Measurements from ENCODE around the gene SLC17A9.

Gene SLC17A9, protein sequence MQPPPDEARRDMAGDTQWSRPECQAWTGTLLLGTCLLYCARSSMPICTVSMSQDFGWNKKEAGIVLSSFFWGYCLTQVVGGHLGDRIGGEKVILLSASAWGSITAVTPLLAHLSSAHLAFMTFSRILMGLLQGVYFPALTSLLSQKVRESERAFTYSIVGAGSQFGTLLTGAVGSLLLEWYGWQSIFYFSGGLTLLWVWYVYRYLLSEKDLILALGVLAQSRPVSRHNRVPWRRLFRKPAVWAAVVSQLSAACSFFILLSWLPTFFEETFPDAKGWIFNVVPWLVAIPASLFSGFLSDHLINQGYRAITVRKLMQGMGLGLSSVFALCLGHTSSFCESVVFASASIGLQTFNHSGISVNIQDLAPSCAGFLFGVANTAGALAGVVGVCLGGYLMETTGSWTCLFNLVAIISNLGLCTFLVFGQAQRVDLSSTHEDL

DNA sequence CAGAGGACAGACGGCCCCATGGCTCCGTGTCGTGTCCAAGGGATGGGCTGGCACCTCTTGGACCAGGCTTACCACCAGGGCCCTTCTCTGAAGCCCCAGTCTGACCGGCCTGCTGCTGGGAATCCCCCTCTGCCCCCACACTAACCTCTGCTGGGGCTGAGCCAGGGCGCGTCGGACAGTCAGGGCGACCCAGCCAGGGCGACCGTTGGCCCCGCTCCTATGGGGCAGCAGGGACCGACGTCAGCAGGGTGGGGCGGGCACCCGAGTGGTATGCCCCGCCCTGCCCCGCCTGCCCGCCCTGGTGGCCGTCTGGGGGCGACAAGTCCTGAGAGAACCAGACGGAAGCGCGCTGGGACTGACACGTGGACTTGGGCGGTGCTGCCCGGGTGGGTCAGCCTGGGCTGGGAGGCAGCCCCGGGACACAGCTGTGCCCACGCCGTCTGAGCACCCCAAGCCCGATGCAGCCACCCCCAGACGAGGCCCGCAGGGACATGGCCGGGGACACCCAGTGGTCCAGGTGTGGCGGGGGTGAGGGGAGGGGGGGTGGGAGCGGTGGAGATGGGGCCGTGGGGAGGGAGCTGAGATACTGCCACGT lies at the start of gene SLC17A9:
SLC17A9 (plus strand) TSS at position 337 of the 595 bp plus-strand sequence; CDS start at position 459, 122 bp downstream.
- peak in 1 of 2 donors; percentile 41 for DNase-seq (ENCODE audit: low read depth in 2 of 2)

DNA sequence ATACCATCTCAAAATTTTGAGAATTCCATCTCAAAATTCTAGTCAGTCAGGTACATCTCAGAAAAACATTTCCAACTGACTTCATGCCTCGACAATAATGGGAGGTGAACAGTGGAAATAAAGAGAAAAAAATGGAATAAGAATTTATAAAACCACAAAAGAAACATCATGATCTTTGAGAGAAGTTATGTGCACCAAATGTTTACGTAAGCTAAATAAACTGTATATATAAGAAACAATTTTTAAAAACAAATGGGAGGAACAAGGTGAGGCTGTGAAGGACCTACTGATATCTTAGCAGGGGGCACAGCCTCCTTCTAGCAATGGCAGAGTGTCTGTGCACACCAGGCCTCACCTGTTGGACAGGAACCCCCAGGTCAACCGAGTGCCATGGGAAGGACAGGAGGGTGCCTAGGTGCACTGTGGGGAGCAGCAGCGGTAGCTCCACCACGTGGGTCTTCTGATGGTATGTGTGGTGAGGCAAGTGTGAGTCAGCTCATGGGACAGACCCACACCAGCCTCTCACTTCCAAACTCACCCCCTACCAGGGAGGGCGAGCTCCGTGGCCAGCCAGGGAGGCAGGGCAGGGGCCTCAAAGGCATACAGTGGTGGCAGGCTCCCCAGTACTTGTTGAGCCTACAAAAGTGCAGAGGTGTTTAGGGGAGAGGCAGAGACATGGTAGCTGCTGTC lies 49.4 kb upstream of the SLC17A9 start:
- DNase-seq (ENCODE audit: low read depth in 2 of 2): no peak

DNA sequence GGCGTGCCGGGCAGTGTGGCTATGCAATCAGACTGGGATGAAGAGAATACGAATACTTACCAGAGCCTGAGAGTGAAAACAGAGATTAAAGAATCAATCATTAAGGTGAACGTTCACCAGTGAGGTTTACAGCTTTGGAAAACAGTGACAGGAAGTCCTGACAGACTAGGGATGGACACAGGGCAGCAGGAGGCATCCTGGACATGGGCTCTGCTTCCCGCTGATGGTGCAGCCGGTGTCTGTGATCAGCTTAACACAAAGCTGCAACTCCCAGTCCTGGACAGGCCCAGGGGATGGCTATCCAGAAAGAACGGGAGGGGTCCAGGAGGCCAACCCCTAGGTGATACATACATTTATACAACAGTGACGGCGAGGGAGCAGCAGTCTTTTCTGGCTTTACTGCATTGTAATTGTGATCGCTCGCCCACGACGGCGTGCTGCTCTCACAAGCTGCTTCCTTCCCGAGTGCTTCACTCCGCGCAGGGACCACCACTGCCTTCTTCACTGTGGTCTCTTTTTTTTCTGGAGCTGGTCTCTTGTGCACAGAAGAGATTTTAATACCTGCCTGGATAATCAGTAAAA lies 46.9 kb upstream of the SLC17A9 start:
- no peak for DNase-seq (ENCODE audit: low read depth in 2 of 2)

DNA sequence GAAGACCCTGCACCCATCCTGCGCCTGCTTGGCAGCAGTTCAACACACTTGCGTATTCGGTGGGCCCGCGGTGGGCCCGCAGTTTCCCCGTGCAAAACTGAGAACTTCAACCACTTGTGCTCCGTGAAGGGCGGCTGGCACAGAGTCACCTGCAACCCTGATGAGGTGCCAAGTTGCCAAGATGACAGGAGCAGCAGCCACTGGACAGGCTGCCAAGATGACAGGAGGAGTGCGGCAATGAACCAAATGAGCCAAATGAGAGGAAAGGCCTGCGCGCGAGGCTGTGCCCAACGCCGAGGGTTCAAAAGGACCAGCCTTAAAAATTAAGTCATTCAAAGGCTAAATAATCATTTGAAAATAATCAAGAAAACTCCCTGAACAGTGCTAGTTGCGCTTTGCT lies 46.3 kb upstream of the SLC17A9 start:
- no peak for DNase-seq (ENCODE audit: low read depth in 2 of 2)

DNA sequence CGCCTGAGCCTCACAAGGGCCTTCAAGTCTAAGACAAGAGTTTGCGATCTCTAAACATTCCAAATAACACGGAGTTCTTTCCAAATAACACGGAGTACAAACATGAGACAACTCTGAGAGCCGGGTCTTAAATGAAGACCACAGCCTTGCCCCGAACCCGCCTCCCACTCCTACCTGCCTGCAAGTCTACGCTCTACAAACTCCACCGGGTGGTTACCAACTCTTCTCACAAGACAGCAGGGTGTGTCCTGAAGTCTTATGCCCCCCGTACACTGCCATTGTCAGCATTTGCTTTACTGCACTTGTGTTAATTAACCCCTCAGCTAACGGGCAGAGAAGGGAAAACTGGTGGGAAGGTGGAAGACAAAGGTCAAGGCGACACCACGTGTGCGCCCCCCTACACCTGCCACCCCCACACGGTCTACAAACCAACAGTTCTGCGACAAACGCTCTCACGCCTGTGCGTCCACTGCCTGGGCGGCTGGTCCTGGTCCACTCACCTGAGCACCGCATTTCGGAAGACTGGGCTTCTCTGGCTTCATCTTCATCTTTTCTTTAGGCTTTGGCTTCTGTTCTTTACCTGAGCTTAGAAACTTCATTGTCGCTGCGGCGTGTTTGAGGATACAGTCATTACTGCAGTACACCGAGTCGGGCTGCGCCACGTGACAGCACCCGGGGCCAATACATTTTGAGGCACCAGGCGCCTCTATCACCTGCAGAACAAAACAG lies 45.7 kb upstream of the SLC17A9 start:
- DNase-seq (ENCODE audit: low read depth in 2 of 2): no peak

DNA sequence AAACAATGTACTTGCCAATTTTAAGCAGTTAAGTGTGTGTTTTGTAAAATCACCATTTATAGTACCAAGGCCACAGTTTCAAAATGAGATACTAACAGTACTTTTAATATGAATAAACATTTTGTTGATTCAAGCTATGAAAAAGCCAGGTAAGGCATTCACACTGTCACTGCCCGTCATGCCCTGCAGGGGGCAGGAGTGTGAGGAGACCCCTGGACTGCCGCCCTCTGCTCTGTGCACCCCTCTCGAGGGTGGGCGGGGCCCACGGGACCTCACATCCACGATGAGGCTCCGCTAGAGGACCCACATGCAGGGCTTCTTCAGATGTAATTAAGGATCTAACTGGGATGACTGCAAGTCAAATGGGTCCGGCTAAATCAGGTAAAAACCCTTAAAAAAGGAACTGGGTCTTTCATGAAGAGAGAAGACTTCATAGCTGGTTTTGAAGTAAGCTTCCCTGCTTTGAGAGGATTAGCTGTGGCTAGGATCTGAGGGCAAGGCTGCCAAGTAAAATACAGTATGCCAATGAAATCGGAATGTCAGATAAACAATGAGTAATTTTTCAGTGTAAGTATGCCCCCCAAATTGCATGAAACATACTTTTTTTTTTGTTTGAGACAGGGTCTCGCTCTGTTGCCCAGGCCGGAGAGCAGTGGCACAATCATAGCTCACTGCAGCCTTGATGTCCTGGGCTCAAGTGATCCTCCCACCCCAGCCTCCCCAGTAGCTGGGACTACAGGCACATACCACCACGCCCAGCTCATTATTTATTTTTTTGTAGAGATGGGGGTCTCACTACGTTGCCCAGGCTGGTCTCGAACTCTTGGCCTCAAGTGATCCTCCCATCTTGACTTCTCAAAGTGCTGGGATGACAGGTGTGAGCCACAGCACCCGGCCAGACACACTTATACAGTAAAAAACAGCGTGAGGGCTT lies 44.9 kb upstream of the SLC17A9 start:
- no peak for DNase-seq (ENCODE audit: low read depth in 2 of 2)

DNA sequence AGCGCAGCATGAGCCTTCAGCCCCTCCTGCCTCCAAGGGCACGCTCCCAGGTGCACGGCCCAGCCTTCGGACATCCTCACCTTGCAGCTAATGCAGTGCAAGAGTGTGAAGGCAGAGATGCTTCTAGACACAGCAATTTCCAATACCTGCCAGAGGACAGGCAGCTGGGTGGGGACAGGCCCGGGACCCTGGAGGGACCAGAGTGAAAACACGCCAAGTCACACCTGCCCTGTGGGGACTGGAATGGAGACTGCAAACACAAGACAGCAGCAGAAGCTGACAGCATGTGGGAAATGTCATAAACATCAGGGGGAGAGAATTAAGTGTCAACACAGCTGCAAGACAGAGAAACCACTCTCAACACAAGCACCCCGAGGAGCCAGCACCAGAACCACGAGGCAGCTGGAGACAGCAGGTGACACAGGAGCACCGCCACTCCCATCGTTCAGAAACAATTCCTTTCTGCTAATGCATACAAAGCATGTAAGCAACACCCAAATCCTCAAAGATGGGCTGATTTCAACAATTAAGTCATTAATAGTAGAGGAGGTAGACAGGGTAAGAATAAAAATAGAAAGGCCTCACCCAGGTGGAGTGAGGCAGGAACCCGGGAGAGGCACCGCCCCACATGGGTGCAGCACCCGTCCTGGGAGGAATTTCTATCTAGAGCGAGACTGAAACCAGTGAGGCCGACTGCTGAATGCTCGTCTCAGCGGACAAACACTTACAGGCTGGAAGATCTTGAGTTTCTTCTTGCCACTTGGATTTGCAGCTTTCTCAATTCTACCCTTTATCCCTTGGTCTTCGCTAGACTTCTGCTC lies 43.3 kb upstream of the SLC17A9 start:
- DNase-seq (ENCODE audit: low read depth in 2 of 2): no peak

DNA sequence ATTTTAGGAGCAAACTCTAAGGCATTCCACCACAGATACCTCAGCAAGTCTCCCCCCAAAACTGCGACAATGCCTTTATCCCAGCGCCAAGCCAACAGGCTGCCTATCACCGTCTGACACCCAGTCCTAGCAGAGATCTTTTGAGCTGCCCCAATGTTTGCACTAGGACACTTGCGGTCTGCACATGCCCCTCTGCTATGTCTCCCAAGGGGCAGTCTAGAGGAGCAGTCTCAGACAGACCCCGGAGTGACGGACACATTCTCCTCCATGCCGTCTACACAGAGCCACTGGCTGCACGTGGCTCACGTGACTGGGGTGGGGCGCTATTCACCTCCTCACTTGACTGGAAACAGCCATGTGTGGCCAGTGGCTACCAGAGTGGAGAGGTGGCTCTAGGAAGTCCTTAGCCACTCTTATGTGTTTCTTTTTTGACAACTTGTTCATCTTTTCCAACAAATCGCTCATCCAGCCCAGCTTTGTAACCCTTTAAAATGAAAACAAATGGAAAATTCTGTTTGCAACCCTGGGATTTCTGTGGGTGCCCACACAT lies 42.2 kb upstream of the SLC17A9 start:
- no peak for DNase-seq (ENCODE audit: low read depth in 2 of 2)

DNA sequence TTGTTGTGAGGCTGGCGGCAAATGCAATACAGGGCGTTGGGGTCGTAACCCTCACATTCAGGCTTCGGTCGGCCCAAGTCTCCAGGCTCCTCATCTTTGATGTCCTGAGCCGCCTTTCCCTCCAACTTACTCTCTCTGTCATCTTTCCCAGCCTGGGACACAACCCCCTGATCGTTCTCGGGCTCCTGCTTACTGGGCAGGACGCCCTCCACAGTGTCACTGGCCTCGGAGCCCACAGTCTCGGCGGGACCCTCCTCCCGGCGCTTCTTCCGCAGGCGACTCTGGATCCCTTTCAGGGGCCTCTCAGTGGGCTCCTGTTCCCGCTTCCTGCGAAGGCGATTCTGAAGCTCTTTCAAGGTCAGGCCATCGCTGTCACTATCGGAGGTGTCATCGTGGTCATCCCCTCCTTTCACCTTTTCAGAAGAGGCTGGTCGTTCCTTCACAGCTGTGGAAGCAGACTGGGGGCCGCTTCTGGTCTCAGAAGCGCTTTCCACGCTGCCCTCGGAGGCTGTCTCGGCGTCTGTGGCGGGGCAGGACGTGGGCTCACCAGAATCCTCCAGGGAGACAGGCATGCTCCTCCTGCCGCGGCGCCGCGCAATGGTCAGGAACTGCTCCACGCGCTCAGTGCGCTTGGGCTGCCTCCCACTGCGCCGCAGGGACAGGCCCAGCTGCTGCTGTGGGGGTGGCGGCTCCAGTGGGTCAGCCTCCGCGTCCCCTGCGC lies 41.6 kb upstream of the SLC17A9 start:
- DNase-seq (ENCODE audit: low read depth in 2 of 2): no peak

DNA sequence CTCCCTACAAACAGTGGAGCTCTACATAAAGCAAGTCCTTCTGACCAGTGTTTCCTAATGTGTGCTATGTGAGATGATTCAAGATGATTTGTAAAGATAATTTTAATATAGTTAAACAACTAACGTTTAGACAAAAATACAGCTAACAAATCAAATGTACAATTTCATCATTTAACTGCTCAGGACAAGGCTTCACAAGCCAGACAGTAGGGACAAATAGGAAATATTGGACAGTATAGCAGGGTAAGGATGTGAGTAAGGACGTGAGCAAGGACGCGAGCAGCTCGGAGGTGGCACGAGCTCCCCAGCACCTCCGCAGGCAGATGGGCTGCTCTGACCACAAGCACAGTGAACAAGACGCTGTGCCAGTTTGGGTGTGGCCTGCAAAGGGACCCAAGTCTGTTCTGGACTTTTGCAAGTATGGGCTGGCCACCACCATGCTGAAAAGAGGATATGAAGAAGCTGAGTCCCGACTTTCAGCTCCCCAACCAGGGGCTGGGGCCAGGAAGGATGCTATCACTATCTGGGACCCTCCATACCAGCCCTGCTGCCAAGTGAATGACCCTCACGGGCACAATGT lies 40.7 kb upstream of the SLC17A9 start:
- no peak for DNase-seq (ENCODE audit: low read depth in 2 of 2)

DNA sequence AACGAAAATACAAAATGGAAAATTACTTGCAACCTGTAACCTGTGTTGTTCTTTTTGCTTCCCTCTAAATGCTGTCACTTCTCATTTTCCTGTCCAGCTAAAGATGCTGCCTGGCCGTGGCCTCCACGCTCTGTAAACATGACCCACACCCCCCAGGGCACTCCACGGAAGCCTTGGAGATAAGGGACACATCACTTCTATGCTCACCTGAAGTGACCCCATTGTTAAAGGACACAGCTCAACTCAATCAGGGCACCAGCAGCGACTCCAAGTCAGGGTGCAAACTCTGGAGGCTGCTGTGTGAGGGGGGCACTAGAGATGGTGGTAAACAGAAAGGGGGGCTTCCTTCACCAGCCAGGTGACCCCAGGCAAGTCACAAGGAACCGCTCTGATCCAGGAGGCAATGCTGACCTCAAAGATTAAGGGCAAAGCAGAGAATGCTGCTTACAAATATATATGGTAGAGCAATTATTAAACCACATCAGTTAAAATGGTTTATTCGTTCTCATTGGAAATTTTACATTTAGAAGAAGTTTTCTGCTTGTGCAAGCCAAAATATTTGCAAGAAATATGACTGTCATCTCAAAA lies 39.4 kb upstream of the SLC17A9 start:
- DNase-seq (ENCODE audit: low read depth in 2 of 2): no peak

DNA sequence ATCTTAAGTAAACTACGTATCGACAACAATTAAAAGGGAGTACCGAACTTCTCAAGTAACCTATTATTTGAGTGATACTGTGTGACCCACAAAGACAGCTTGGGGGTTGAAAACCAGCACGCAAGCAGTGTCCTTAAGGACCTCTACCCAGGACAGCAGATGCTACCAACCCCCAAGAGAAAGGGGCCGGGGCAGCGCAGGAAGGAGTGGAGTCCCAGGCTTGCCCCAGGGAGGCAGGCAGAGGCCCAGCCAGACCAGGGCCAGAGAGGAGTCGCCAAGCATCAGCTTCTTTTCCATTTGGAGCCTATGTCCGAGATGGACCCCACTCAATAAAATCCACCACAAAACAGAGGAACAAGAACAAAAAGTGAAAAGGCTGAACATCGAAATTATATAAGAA lies 38.1 kb upstream of the SLC17A9 start:
- DNase-seq (ENCODE audit: low read depth in 2 of 2): no peak

DNA sequence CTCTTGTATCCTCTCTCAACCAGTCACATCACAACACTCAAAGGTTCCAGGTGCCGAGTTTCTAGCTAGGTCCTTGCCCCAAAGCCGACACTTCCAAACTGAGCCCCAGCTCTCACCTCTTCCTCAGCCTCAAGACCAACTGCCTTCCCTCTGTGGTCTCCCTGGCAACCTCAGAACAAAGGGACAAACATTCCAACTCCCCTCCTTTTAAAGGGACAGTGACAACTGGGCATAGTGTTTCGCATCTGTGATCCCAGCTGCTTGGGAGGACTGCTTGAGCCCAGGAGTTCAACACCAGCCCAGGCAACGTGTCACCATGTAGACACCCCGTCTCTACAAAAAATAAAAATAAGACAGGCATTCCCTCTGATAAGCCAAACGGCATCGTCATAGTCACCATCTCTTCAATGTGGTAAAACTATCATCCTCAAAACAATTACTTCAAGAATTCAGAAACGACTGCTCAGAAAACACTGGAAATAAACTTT lies 37.5 kb upstream of the SLC17A9 start:
- DNase-seq (ENCODE audit: low read depth in 2 of 2): no peak

DNA sequence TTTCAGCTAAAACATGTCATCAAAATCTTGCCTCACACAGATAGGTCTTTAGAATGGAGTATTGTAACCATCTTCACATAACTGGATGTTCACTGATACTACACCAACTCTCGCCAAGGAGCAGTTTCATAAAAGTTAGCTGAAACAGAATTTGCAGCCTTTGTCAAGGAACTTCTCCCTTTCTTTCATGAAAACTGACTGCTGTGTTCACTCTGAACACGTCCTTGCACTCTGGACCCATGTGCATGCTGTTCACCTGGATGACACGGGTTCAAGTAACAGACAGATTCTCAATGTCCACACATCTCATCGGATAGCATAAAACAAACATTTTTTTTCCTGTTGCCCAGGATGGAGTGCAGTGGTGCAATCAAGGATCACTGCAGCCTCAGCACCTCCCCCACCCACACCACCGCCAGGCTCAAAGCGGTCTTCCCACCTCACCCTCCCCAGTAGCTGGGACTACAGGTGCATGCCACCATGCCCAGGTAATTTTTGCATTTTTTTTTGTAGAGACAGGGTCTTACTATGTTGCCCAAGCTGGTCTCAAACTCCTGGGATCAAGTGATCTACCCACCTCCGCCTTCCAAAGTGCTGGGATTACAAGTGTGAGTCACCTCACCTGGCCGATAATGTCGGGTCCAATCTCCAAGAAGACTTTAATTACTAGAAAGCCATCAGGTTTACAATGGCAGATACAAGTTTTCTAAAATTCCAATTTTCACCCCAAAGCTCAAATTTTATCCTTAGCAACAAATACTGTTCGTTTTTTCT lies 35.6 kb upstream of the SLC17A9 start:
- no peak for DNase-seq (ENCODE audit: low read depth in 2 of 2)

DNA sequence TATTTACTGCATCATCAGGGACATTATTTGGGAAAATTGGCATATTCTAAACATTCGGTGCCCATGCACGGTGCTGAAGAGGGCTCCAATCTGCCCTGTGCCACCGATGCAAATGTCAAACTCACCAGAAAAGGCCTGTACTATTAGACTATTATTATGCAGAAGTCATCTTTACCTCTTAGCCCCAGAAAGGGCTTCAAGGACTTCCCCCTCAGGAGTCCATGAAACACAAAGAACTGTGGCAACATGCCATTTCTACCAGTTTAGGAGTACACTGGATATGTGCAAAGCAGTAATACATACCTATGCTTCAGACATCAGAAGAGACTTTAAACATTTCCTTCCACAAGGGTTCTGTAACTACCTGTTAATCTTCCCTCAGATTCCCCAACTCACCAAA lies 34.8 kb upstream of the SLC17A9 start:
- no peak for DNase-seq (ENCODE audit: low read depth in 2 of 2)

DNA sequence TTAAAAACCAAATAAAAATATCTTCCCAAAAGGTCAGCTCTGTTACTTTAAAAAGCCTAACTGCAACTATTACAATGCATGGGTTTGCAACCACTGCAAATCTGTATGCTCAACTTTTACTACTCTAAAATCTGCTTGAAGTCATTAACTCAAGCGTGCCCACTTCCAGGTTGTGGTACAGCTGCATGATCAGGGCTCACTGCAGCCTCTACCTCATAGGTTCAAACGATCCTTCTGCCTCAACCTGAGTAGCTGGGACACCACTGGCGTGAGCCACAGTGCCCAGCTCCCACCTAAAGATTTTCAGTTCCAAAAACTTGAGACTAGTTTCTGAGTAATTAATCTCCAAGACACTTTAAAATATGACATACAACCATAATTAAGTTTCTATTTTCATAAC lies 34.4 kb upstream of the SLC17A9 start:
- no peak for DNase-seq (ENCODE audit: low read depth in 2 of 2)

DNA sequence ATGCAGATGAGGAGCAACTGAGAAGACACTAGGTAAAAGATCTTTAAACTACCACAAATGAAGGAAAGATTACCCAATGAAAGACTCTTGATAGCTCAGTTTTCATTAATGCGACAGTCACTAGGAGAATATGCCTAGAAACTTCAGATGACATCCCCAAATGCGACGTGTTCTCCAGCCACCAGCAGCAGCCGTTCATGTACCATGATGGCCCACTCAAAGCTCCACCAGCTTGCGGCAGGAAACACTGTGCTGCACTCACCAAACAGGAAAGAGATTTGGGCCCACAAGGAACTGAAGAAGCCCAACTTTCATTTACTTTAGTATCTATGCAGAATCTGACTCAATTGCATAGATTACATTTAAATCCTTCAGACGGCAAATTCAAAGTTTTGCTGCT lies 33.7 kb upstream of the SLC17A9 start:
- DNase-seq (ENCODE audit: low read depth in 2 of 2): no peak

Data from stimulated activated CD4-positive, alpha-beta T cell treated with anti-CD3 and anti-CD28 coated beads, Interleukin-15, amount 100 ng/mL, for 48 hours (primary cell).